Measurements from ENCODE around the gene TBC1D22A.
A peak's percentile ranks its signal among the peaks of the same experiment; 100 is the strongest.

The TBC1D22A gene

GRCh38 chr22:46762238-46763050 lies at the start of gene TBC1D22A:
TBC1D22A (plus strand) TSS chr22:46762650; CDS start chr22:46762787, 137 bp downstream.
- Histone ChIP-seq H3K9me3 (ENCODE audit: insufficient read depth, low read length) (no peaks in the 10 kb centered on the region), H2AFZ (ENCODE audit: low read depth, low read length) (no peak within 1 kb of the TSS; the same call in 1 of the 2 replicates), H3K4me2 (ENCODE audit: low read length) (peak within 1 kb of the TSS; percentile 88), H3K4me1 (ENCODE audit: low read length) (peaks cover 47% of the 10 kb centered on the region), H4K20me1 (ENCODE audit: insufficient read depth, low read length) (no peaks in the 10 kb centered on the region), H3K79me2 (ENCODE audit: low read length) (peaks cover 73% of the 10 kb centered on the region), H3K9ac (ENCODE audit: low read length) (peak within 1 kb of the TSS; percentile 90), H3K4me3 (ENCODE audit: low read length) (peak within 1 kb of the TSS; percentile 86), H3K27ac (ENCODE audit: low read length) (peak within 1 kb of the TSS; percentile 95), H3K27me3 (ENCODE audit: low read depth, low read length) (no peaks in the 10 kb centered on the region), H3K36me3 (replicated peaks; ENCODE audit: low read depth, low read length) (peaks cover 40% of the 10 kb centered on the region)
- TF ChIP-seq EZH2phosphoT487 (IDR thresholded peaks at IDR 0.05; ENCODE audit: low read depth): no peak
- TF ChIP-seq CTCF (IDR thresholded peaks at IDR 0.05; ENCODE audit: low read depth, low read length): 0 out of 2 replicates have a peak, but pooled peaks have one; percentile 9

- TF ChIP-seq CTCF (IDR thresholded peaks at IDR 0.05; ENCODE audit: low read depth, low read length) (no peak), EZH2phosphoT487 (IDR thresholded peaks at IDR 0.05; ENCODE audit: low read depth) (no peak)
- peaks cover 54% of the 10 kb centered on the region for H3K36me3 ChIP-seq (replicated peaks; ENCODE audit: low read depth, low read length)
Observed at GRCh38 chr22:46714550-46714949, 47.9 kb upstream of the TBC1D22A start.

GRCh38 chr22:46719921-46720320 lies 42.5 kb upstream of the TBC1D22A start:
- Histone ChIP-seq H3K27me3 (ENCODE audit: low read depth, low read length) (no peaks in the 10 kb centered on the region), H3K9ac (ENCODE audit: low read length) (no peak overlapping the region), H3K4me3 (ENCODE audit: low read length) (no peak overlapping the region), H3K79me2 (ENCODE audit: low read length) (peaks cover 19% of the 10 kb centered on the region; the same call in 1 of the 2 replicates), H3K27ac (ENCODE audit: low read length) (no peak overlapping the region), H3K4me2 (ENCODE audit: low read length) (no peak overlapping the region), H4K20me1 (ENCODE audit: insufficient read depth, low read length) (peaks cover 33% of the 10 kb centered on the region), H3K9me3 (ENCODE audit: insufficient read depth, low read length) (no peaks in the 10 kb centered on the region), H2AFZ (ENCODE audit: low read depth, low read length) (no peak overlapping the region), H3K4me1 (ENCODE audit: low read length) (no peaks in the 10 kb centered on the region), H3K36me3 (replicated peaks; ENCODE audit: low read depth, low read length) (peaks cover 47% of the 10 kb centered on the region)
- no peak for TF ChIP-seq EZH2phosphoT487 (IDR thresholded peaks at IDR 0.05; ENCODE audit: low read depth)

More at GRCh38 chr22:46714550-46714949, 47.9 kb upstream of the TBC1D22A start:
- Histone ChIP-seq H3K9ac (ENCODE audit: low read length) (no peak overlapping the region), H3K9me3 (ENCODE audit: insufficient read depth, low read length) (no peaks in the 10 kb centered on the region), H3K4me3 (ENCODE audit: low read length) (no peak overlapping the region), H2AFZ (ENCODE audit: low read depth, low read length) (no peak overlapping the region), H4K20me1 (ENCODE audit: insufficient read depth, low read length) (peaks cover 9% of the 10 kb centered on the region), H3K27me3 (ENCODE audit: low read depth, low read length) (no peaks in the 10 kb centered on the region), H3K79me2 (ENCODE audit: low read length) (peaks cover 4% of the 10 kb centered on the region), H3K4me2 (ENCODE audit: low read length) (no peak overlapping the region), H3K4me1 (ENCODE audit: low read length) (no peaks in the 10 kb centered on the region), H3K27ac (ENCODE audit: low read length) (no peak overlapping the region)

GRCh38 chr22:46721501-46722085 lies 40.9 kb upstream of the TBC1D22A start:
- H3K4me1 ChIP-seq (ENCODE audit: low read length): peaks cover 2% of the 10 kb centered on the region
- peaks cover 50% of the 10 kb centered on the region for H4K20me1 ChIP-seq (ENCODE audit: insufficient read depth, low read length)
- H3K36me3 ChIP-seq (replicated peaks; ENCODE audit: low read depth, low read length): peaks cover 54% of the 10 kb centered on the region
- H3K27ac ChIP-seq (ENCODE audit: low read length): no peak overlapping the region
- no peaks in the 10 kb centered on the region for H3K27me3 ChIP-seq (ENCODE audit: low read depth, low read length)
- H3K9me3 ChIP-seq (ENCODE audit: insufficient read depth, low read length): no peaks in the 10 kb centered on the region
- peaks cover 36% of the 10 kb centered on the region for H3K79me2 ChIP-seq (ENCODE audit: low read length)
- no peak overlapping the region for H2AFZ ChIP-seq (ENCODE audit: low read depth, low read length)
- H3K9ac ChIP-seq (ENCODE audit: low read length): no peak overlapping the region
- TF ChIP-seq CTCF (IDR thresholded peaks at IDR 0.05; ENCODE audit: low read depth, low read length): no peak
- TF ChIP-seq EZH2phosphoT487 (IDR thresholded peaks at IDR 0.05; ENCODE audit: low read depth): no peak
- H3K4me3 ChIP-seq (ENCODE audit: low read length): no peak overlapping the region
- no peak overlapping the region for H3K4me2 ChIP-seq (ENCODE audit: low read length)

Measured in OCI-LY3 (cell line).